DOHH2 (cell line): Measurements from ENCODE around the gene KIF16B.

ENCODE experiments used
- H3F3A ChIP-seq: fragments of 200-600 bp; sonication (generic), shearing (Covaris generic); 2 replicates; pipeline ENCODE4 v1.6.0; 2016; ENCODE audit warnings: antibody characterized with exemption, mild to moderate bottlenecking; ENCODE audit not compliant: control insufficient read depth, insufficient read depth
- H3K27ac ChIP-seq: fragments of 200-600 bp; sonication (generic); 2 replicates; pipeline ENCODE4 v1.5.1; 2014; ENCODE audit warnings: low read depth, mild to moderate bottlenecking, low read length, moderate library complexity
- H3K27me3 ChIP-seq: fragments of 200-600 bp; sonication (generic); 2 replicates; pipeline ENCODE4 v1.6.1; 2014; ENCODE audit warnings: mild to moderate bottlenecking, low read length, mixed read lengths; ENCODE audit not compliant: control insufficient read depth
- H3K36me3 ChIP-seq: fragments of 200-600 bp; sonication (generic); 2 replicates; pipeline ENCODE4 v1.6.1; 2014; ENCODE audit warnings: mild to moderate bottlenecking, low read length, moderate library complexity, mixed read lengths; ENCODE audit not compliant: control insufficient read depth
- H3K4me1 ChIP-seq: fragments of 200-600 bp; sonication (generic); 2 replicates; pipeline ENCODE4 v1.6.1; 2014; ENCODE audit warnings: mild to moderate bottlenecking, low read length, mixed read lengths; ENCODE audit not compliant: control insufficient read depth
- H3K4me2 ChIP-seq: fragments of 200-600 bp; sonication (generic); 2 replicates; pipeline ENCODE4 v1.6.0; 2014; ENCODE audit warnings: mild to moderate bottlenecking, low read length, moderate library complexity
- H3K4me3 ChIP-seq: fragments of 200-600 bp; sonication (generic); 2 replicates; pipeline ENCODE4 v1.5.1; 2014; ENCODE audit warnings: mild to moderate bottlenecking, low read length, mixed read lengths
- H3K79me2 ChIP-seq: fragments of 200-600 bp; sonication (generic); 2 replicates; pipeline ENCODE4 v1.6.1; 2014; ENCODE audit warnings: mild to moderate bottlenecking, low read length, mixed read lengths; ENCODE audit not compliant: control insufficient read depth
- H3K9me2 ChIP-seq: fragments of 200-600 bp; sonication (generic); replicated peaks from 2 replicates; pipeline ENCODE4 v1.6.1; 2014; ENCODE audit warnings: mild to moderate bottlenecking, low read length, mixed read lengths; ENCODE audit not compliant: control insufficient read depth
- H3K9me3 ChIP-seq: fragments of 200-600 bp; sonication (generic); 2 replicates; pipeline ENCODE4 v1.6.1; 2014; ENCODE audit warnings: antibody characterized with exemption, low read length, mixed read lengths; ENCODE audit not compliant: control insufficient read depth, insufficient read depth
- H4K20me1 ChIP-seq: fragments of 200-600 bp; sonication (generic); 2 replicates; pipeline ENCODE4 v1.6.0; 2014; ENCODE audit warnings: low read depth, mild to moderate bottlenecking, antibody characterized with exemption, low read length, moderate library complexity; ENCODE audit not compliant: control insufficient read depth, insufficient read depth
- EZH2phosphoT487 ChIP-seq: fragments of 200-600 bp; sonication (generic); IDR thresholded peaks from 2 replicates; pipeline ENCODE4 v1.6.1; 2017; ENCODE audit warnings: borderline replicate concordance, mild to moderate bottlenecking, antibody characterized with exemption, low read length, moderate library complexity, mixed read lengths
- TF ChIP-seq, protein P1 (sequence below): fragments of 200-600 bp; sonication (generic); IDR thresholded peaks from one replicate; pipeline ENCODE4 v1.5.1; 2014; ENCODE audit warnings: antibody characterized with exemption, mild to moderate bottlenecking, low read depth, low read length; ENCODE audit not compliant: poor library complexity, severe bottlenecking

The KIF16B gene

GRCh38 chr20:16407251-16408067 is 165.8 kb downstream of the KIF16B start:
- H3K9me3 ChIP-seq, result no peaks in the 10 kb centered on the region
- H3K27me3 ChIP-seq, result no peaks in the 10 kb centered on the region
- no peak overlapping the region for H3K27ac ChIP-seq
- no peaks in the 10 kb centered on the region for H3K79me2 ChIP-seq
- H3K4me1 ChIP-seq, result no peaks in the 10 kb centered on the region
- no peaks in the 10 kb centered on the region for H3F3A ChIP-seq
- H4K20me1 ChIP-seq, result no peaks in the 10 kb centered on the region
- TF ChIP-seq, protein P1, sequence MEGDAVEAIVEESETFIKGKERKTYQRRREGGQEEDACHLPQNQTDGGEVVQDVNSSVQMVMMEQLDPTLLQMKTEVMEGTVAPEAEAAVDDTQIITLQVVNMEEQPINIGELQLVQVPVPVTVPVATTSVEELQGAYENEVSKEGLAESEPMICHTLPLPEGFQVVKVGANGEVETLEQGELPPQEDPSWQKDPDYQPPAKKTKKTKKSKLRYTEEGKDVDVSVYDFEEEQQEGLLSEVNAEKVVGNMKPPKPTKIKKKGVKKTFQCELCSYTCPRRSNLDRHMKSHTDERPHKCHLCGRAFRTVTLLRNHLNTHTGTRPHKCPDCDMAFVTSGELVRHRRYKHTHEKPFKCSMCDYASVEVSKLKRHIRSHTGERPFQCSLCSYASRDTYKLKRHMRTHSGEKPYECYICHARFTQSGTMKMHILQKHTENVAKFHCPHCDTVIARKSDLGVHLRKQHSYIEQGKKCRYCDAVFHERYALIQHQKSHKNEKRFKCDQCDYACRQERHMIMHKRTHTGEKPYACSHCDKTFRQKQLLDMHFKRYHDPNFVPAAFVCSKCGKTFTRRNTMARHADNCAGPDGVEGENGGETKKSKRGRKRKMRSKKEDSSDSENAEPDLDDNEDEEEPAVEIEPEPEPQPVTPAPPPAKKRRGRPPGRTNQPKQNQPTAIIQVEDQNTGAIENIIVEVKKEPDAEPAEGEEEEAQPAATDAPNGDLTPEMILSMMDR, result no peak
- no peak for TF ChIP-seq EZH2phosphoT487
- H3K4me2 ChIP-seq, result no peak overlapping the region
- H3K36me3 ChIP-seq, result no peaks in the 10 kb centered on the region
- no peaks in the 10 kb centered on the region for H3K9me2 ChIP-seq
- no peak overlapping the region for H3K4me3 ChIP-seq

GRCh38 chr20:16405254-16405653 is 168.0 kb downstream of the KIF16B start:
- Histone ChIP-seq H3K4me1 (no peaks in the 10 kb centered on the region), H3K27ac (no peak overlapping the region), H3K4me3 (no peak overlapping the region), H3K4me2 (no peak overlapping the region), H4K20me1 (no peaks in the 10 kb centered on the region), H3K9me2 (no peaks in the 10 kb centered on the region), H3K27me3 (no peaks in the 10 kb centered on the region), H3K79me2 (no peaks in the 10 kb centered on the region), H3F3A (no peaks in the 10 kb centered on the region), H3K9me3 (no peaks in the 10 kb centered on the region), H3K36me3 (no peaks in the 10 kb centered on the region)
- TF ChIP-seq, protein P1, result no peak
- TF ChIP-seq EZH2phosphoT487, result no peak

DNA sequence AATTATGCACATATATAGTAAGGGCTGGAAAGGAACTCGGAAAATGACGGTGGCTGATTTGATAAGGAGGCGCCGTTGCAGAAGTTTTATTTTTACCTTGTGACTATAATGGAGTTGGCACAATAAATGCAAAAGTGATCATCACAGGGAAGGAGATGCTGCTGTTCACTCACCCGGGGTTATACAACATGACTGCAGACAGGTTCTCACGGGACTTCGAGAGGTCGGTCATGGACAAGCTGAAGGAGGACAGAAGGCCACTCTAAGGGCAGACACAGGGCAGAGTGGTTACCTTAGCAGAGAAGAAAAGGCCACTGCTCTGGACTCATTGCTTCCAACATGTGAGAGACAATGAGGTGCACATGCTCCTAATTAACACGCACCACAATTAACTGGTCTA is 168.6 kb downstream of the KIF16B start:
- Histone ChIP-seq H3K27me3 (no peaks in the 10 kb centered on the region), H3K79me2 (no peaks in the 10 kb centered on the region), H3K9me3 (no peaks in the 10 kb centered on the region), H3K4me1 (no peaks in the 10 kb centered on the region), H3K36me3 (no peaks in the 10 kb centered on the region), H3K4me2 (no peak overlapping the region), H3K27ac (no peak overlapping the region), H3K9me2 (no peaks in the 10 kb centered on the region), H3F3A (no peaks in the 10 kb centered on the region), H3K4me3 (no peak overlapping the region), H4K20me1 (no peaks in the 10 kb centered on the region)
- TF ChIP-seq, protein P1, result no peak
- no peak for TF ChIP-seq EZH2phosphoT487
